ENCODE measurements around the gene SRCIN1.
"Not testable (repeated sequence)": the region's sequence is repeated elsewhere in the genome, so short reads cannot be mapped to it uniquely, and the experiment has no call there.

SRCIN1 gene

DNA sequence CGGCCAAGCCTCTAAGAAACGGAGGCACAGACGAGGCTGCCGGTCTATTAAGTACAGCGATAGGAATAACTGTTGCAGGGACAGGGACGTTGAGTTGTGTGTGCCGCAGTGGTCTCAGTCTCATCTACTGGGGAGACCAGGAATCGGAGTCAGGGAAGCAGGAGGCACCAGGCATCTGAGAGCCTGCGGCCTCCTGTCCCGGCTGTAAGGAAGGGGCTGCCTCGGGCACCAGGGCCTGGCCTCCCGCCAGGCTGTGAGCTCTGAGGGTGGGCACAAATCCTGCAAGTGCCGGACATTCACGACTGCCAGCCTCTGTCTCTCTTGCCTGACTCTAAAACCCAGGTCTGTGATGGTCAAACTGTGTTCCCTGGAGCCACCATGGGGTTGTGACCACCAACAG lies 101.5 kb downstream of the SRCIN1 start:
- DNase-seq: no peak

GRCh38 chr17:38503286-38503913 lies 102.4 kb downstream of the SRCIN1 start:
- not testable (repeated sequence) for DNase-seq

- DNase-seq: not testable (repeated sequence)
Measured at GRCh38 chr17:38501718-38502117, 104.0 kb downstream of the SRCIN1 start.

DNA sequence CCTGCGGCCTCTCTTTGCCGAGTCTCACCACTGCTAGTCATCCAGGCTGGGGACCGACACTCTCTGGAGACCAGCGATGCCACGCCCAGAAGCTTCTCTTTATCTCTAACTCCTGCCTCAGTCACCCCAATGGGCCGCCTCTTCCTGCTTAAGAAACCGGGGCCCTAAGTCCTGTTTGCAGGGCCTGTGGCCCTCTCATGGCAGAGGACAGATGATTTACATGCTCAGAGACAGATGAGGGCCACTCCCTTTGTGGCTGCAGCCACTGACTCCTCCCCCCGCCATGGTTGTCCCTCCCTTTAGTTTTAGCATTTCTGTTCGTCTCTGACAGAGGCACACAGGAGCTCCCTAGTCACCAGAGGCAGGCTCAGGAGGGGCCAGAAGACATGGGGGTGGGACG lies 106.5 kb downstream of the SRCIN1 start:
- DNase-seq: not testable (repeated sequence)

GRCh38 chr17:38498353-38498752 lies 107.4 kb downstream of the SRCIN1 start:
- DNase-seq: no peak

- not testable (repeated sequence) for DNase-seq
Measured at GRCh38 chr17:38497656-38498055, 108.1 kb downstream of the SRCIN1 start.

DNA sequence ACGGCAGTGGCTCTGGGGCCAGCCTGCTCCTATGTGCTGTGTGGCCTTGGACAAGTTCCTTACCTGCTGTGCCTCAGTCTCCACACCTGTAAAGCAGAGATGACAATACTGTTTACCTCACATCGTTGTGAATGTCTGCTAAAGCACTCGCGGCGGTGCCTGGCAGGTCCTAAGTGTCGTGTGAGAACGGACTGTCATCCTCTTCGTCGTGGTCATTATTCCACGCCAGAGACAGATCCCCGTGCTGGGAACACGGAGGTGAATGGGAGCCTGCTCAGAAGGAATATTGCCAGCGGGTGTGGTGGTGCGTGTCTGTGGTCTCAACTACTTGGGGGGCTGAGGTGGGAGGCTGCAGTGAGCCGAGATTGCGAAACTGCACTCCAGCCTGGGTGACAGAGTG lies 111.6 kb downstream of the SRCIN1 start:
- DNase-seq: not testable (repeated sequence)

- DNase-seq: peak; percentile 68 to 88 (median 84)
Measured at GRCh38 chr17:38492067-38493040, 113.4 kb downstream of the SRCIN1 start.

- not testable (repeated sequence) for DNase-seq
Measured at GRCh38 chr17:38491346-38492066, 114.2 kb downstream of the SRCIN1 start.

- not testable (repeated sequence) for DNase-seq
Measured at GRCh38 chr17:38489774-38490173, 116.0 kb downstream of the SRCIN1 start.

- not testable (repeated sequence) for DNase-seq
Measured at GRCh38 chr17:38485681-38486298, 120.0 kb downstream of the SRCIN1 start.

- no peak for DNase-seq
Measured at GRCh38 chr17:38485146-38485468, 120.6 kb downstream of the SRCIN1 start.

DNA sequence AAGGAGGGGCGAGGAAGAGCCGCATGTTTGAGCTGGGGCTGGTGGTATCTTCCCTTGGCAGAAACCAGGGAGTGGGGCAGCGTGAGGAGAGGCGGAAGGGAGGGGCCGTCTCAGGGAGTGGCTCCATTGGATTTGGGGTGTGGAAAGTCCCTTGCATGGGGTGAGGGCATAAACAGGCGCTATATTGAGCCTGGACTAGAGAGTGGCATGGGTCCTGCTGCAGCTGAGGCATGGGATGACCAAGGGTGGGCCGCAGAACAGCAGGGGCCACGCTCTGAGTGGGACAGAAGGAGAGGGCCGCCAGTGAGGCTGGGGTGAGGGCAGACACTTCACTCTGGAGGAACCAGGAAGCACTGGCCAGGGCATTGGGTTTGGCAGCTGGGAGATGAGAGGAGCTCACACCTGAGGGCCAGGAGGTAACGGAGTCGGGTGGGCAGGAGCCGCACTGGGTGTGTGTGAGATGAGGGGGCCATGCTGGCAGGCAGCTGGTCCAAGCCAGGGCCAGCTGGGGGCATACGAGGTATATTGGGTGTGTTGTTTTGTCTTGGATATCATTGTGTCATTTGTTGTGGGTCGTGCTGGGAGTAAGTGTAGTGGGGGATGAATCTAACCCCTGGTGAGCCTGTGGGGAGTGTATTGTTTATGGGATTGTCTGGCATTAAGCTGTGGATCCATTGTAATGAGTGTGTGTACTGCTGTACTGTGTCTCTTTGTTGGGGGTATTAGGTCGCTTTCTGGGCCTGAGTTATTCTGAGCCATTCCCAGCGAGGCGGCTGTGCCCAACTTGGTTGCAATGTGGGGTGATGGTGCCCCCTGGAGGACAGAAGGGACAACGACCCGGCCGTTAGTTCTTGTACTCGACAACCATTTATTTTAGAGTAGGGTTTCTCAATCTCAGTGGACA lies 121.3 kb downstream of the SRCIN1 start:
- peak; percentile 15 to 65 (median 44) for DNase-seq

DNA sequence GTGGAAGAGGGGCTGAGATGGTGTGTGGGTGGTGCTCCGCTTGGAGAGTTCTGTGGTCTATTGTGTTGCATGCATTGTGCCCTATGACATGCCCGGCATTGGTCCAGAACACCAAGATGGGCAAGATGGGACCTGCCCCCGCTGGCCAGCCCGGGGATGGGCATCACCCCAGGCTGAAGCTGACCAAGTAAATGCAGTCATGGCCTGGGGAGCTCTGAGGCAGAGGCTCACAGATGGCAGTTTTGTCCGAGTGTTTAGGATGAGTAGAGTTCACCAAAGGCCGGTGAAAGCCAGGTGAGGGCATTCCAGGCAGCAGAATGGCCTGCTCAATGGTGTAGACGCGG lies 123.1 kb downstream of the SRCIN1 start:
- not testable (repeated sequence) for DNase-seq

GRCh38 chr17:38482039-38482699 lies 123.6 kb downstream of the SRCIN1 start:
- not testable (repeated sequence) for DNase-seq
